Skeletal muscle cell (primary cell): ENCODE measurements around the gene FAM120B.
"Not testable (repeated sequence)": the region's sequence is repeated elsewhere in the genome, so short reads cannot be mapped to it uniquely, and the experiment has no call there.

ENCODE experiments used
- DNase-seq: peaks from one replicate; pipeline ENCODE4 v3.0.0-alpha.2; 2010; ENCODE audit warnings: low read depth
- H3K4me3 ChIP-seq: 2 replicates; pipeline ENCODE4 v1.5.1; 2011; ENCODE audit warnings: low read depth, mild to moderate bottlenecking, control low read depth, low read length, moderate library complexity

The FAM120B gene

DNA sequence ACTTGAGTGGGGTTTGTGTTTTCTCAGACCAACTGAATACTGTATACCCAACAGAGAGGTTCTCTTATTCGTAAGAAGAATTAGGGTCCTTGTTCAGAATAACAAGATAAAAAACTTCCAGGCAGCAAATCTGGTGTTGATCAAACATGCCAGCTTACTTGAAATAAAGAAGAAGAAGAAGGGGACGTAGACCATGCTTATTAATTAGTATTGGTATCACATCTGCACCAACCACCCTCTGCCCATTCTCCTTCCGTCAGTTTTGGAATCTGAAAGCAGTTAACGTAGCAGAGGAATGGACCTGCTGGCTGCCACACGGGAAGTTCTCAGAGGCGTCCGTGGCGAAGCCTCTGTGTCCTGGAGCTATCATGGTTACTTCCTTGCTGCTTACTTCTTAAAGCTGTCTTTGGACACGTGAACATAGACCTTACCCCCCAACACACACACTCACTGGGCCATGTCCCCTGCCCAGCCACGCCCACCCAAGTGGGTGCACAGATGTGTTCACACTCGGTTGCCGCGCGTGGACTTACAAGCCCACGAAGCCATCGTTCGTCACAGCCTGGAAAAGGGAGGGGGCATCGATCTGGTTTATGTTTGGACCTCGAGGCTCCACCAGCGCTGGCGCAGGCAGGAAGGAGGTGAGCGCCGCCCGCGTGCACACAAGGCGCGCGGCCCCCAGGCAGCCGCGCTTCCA, 11.6 kb upstream of the FAM120B start:
- peak overlapping the region; percentile 47 for H3K4me3 ChIP-seq
- DNase-seq = no peak

DNA sequence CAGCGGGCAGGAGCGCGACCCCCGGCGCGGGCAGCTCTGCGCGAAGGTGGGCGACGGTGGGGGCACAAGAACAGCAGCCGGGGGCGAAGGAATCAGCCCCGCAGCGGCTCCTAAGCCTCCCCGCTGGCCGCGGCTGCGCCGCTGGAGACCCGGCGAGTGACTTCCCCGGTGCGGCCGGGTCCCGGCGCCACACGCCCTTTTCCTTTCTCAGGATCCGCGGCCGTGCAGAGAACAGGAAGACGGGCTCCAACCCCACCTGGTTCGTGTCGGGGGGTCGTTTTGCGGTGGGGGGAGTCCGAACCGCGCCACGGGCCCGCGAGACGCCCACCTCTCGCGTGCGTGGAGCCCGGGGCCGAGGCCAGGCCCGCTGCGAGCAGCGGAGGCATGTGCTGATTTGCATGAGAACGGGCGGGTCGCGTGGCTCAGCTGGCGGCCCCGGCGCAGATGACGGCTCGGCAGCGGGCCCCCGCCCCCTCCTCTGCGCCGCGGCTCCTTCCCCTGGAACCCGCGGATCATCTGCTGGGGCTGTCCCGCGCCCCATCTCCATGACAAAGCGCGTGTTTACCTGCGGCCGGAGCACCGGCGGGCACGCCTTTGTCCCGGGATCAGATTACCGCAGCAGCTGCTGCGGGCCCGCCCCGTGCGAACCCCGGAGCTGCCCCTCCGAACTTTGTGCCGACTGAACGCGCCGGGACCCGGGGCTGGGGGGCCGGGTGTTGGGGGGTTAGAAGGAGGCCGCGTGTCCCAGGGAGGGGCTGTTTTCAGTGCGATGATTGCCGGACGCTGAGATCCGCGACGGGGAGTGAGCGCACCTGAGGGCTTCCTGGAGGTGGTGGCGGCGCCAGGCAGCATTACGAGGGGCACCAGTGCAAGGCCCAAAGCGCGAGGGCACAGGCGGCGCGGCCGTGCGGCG, 10.8 kb upstream of the FAM120B start:
- peak overlapping the region; percentile 47 for H3K4me3 ChIP-seq
- DNase-seq = no peak

- H3K4me3 ChIP-seq = peak overlapping the region; percentile 47
- no peak for DNase-seq
Observed at GRCh38 chr6:170296423-170296745, 10.2 kb upstream of the FAM120B start.

GRCh38 chr6:170296746-170297575, 9.6 kb upstream of the FAM120B start:
- no peak overlapping the region for H3K4me3 ChIP-seq
- DNase-seq = no peak

DNA sequence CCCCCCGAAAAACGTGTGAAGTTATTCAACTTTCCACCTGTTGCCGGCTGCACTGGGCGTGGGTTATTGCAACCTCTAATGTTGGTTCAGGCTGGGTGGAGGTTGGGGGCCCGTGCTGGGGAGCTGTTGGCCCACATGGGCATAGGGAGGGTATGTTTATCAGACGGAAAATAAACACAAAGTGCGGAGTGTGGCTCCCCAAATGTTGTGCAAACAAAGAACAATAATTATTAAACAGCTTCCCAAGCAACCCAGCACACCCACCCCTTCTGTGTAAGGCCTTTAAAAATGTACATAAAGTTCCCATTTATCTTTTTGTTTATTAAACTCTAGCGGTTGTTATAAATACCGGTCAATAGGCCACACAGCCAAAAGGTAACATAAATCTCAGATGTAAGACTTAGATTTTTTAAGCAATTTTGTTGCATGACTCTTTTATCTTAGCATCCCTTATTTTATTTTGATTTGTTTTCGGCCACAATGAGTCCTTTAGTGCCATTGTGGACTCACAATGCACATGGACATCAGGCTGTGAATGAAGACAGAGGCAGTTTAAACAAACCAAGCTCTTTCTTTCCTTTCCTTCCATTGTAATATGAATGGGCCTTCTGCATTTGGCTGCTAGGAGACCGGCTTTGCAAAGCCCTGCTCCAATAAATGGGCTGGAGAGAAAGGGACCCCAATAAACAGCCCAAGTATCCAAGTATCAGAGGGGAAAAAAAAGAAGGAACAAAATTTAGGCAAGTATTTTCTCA, 8.8 kb upstream of the FAM120B start:
- DNase-seq = no peak
- H3K4me3 ChIP-seq = no peak overlapping the region

DNA sequence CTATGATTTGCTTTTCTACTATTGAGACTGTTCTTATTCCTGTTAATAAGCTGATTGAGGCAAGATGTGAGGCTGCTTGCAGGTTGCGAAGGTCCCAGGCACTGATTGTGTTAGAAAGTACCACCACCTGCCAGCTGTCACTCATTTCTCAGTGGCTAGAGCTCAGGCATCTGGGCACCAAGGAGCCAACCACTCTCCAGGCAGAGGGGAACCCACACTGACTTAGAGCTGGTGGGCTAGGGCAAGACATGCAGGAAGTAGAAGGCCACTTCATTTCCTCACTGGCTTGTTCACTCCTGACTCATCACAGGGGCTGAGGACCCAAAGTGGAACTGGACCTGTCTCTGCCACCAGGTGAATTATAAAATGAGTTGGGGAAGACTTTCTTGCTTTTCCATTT, 7.9 kb upstream of the FAM120B start:
- DNase-seq = no peak
- no peak overlapping the region for H3K4me3 ChIP-seq

DNA sequence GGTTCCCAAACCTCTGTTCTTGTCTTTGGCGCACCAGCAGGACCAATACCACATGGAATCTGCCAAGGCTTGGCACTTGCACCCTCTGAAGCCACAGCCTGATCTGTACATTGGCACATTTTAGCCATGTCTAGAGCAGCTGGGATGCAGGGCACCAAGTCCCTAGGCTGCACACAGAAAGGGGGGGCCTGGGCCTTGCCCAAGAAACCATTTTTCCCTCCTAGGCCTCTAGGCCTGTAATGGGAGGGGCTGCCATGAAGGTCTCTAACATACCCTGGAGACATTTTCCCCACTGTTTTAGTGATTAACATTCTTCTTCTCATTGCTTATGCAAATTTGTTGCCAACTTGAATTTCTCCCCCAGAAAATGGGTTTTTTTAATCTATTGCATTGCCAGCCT, 5.4 kb upstream of the FAM120B start:
- DNase-seq = no peak
- H3K4me3 ChIP-seq = no peak overlapping the region

DNA sequence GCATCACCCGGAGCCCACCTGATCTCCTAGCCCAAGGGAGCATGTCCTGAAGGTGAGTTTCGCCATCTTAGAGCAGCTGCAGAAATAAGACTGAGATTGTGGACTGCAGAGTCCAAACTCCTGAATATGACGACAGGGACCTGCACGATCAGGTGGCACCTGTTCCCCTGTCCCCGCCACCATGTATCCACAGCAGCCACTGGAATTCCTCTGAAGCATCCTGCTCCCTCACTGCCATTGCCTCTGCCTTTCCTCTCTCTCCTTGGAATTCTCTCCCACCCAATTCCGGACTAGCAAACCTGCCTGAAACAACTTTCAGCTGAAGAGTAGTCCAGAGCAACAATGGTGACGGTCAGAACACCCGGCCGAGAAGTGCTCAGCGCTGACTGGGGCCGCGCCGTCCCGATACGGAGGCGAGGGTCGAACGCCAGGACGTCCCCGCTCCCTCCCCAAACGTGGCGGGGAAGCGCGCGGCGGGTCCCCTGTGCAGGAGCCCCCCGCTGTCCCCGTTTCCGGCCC, 694 bp upstream of the FAM120B start:
- no peak for DNase-seq
- H3K4me3 ChIP-seq = peak overlapping the region; percentile 84

DNA sequence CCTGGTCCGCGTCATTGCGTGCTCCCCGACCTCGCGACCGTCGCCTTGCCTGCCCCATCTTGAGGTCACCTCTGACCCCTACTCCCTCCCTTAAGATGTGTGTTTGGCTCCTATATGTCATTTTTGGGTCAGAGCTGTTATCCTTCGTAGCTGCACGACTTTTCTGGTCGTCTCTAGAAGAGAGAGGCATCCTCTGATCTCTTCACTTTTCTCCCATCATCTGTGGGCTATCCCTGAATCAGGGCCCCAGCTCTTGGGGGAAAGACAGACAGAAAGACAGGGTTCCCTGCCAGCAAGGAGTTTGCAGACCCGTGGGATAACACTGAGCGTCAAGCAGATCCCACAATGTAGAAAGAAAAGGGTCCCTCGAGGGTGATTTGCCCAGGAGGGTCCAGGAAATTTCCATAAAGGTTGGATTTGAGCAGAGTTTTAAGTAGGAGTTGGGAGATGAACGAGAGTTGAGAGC, 555 bp downstream of the FAM120B start:
- no peak for DNase-seq
- peak overlapping the region; percentile 84 for H3K4me3 ChIP-seq

DNA sequence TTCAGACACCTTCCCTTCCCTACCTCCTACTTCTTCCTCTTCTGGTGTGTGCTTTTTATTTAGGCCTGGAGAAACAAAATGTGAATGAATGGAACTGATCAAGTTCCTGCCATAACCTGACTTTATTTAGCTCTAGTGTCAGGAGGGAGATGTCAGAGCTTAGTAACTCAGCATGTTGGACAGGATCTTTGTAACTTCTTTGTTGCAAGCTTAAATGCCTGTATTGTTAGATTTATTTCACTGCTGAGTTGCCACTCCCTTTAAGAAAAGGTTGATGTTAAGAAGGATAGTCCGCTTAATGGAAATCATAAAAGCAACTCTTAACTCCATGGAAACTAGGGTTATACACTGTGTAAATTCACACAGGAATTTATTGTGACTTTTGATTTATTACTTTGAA, 2.2 kb downstream of the FAM120B start:
- no peak overlapping the region for H3K4me3 ChIP-seq
- no peak for DNase-seq

- H3K4me3 ChIP-seq = no peak overlapping the region
- DNase-seq = no peak
Observed at GRCh38 chr6:170311696-170312095, 5.1 kb downstream of the FAM120B start.

DNA sequence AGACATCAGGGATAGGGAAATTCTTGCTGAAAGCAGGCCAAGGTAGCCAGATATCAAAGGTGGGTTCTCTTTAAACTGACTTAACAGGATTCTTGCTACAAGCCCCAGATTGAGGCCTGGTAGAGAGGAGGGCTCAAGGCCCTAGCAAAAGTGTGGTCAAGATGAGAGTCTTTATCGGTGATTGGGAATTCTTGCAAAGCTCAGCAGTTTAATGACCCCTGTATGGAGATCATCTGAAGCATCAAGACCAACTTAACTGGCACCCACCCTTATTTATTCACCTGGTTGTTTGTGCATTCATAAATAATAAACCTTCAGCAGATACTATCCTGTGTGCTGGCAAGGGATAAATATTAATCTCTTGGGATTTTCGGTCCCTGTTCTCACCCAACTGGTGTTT, 6.3 kb downstream of the FAM120B start:
- no peak overlapping the region for H3K4me3 ChIP-seq
- no peak for DNase-seq

DNA sequence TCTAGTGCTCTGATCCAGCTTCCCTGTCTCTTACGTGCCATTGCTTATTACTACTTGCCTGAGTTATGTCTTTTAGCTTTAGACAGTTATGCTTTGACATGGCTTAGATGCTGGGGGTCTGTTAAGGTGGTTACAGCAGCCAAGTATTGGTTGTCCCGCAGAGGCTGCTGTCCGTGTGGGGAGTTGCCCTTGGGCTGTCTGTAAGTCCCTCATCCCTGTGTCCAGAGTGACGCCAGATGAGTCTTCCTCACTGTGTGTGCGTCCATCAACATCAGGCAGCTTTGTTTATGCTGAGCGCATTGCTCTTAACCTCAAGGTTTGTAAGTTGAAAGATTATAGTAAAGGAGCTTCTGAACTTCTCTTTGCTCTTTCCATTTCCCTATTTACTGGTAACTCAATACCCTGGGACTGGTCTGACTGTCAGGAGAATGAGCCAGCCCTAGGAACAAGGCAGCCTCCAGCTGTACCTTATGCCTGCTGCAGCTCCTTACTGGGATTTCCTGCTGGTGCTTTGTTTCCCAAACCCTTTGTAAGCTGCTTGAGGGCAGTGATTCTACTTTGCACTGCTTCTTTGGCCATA, 7.2 kb downstream of the FAM120B start:
- no peak for DNase-seq
- H3K4me3 ChIP-seq = no peak overlapping the region

- H3K4me3 ChIP-seq = no peak overlapping the region
- DNase-seq = no peak
Observed at GRCh38 chr6:170314983-170315382, 8.4 kb downstream of the FAM120B start.

DNA sequence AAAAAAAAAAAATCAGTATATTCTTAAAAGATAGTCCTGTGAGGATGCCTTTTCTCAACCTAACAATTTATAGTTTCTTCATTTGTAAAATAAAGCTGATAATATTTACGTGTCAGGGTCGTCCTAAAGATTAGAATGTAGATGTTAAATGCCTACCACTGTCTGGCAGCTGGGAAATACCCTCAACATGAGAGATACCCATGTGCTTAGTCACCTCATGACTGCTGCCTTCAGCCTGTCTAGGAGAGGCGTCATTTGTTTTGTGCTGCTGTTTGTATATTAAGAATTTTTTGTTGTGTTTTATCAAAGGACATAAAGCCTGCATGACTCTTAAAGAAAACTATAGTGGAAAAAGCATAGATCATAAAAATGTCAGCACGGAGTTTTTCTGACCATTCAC, 9.5 kb downstream of the FAM120B start:
- DNase-seq = no peak
- H3K4me3 ChIP-seq = no peak overlapping the region

DNA sequence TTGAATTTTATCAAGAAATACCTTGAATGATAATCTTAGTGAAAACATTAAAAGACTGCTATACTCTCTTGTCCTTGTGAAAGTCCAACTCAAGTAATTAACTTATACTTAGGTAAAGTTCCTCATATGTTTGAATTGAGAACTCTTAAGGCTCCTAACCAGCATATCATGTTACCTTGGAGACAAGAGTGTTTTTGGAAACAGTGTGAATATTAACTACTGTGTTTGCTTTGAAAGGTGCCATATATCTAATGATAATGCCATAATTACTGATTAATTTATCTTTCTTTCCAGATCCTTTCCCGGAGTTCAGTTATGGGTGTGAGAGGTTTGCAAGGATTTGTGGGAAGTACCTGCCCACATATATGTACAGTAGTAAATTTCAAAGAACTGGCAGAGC, 10.5 kb downstream of the FAM120B start:
- no peak for DNase-seq
- H3K4me3 ChIP-seq = no peak overlapping the region

- no peak overlapping the region for H3K4me3 ChIP-seq
- DNase-seq = no peak
Observed at GRCh38 chr6:170317718-170318117, 11.2 kb downstream of the FAM120B start.

DNA sequence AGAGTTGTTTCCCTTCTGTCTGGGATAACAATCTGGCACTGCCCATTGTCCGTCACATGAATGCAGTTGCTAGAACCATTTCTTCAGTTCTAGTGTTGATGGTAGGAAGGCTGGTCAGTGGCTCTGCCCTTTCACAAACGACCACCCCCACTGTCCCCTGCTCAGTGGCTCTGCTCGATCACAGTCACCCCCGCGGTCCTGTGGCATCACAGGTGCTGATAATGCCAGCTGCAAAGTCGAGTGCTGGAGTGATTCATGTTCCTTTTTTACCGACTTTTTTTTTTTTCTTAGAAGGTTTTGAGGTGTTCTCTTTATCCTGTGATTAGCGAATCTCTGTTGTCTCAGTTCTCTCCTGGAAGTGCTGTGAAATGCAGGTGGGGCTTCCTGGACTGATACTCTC, 22.8 kb downstream of the FAM120B start:
- no peak for DNase-seq
- H3K4me3 ChIP-seq = no peak overlapping the region

GRCh38 chr6:170335199-170335598, 28.6 kb downstream of the FAM120B start:
- not testable (repeated sequence) for DNase-seq, H3K4me3 ChIP-seq
